ENCODE measurements around the gene S100A11.

- TF ChIP-seq POLR2AphosphoS5 (IDR thresholded peaks at IDR 0.05): no peak
- TF ChIP-seq POLR2A (IDR thresholded peaks at IDR 0.05): no peak
- TF ChIP-seq CTCF (IDR thresholded peaks at IDR 0.05): no peak
Measured at GRCh38 chr1:151991663-151992302, 45.0 kb downstream of the S100A11 start.

Data from breast epithelium (tissue), 3 donors.